ENCODE results near the gene TRIM45.
"Not testable (repeated sequence)": the region's sequence is repeated elsewhere in the genome, so short reads cannot be mapped to it uniquely, and the experiment has no call there.

Gene TRIM45

GRCh38 chr1:117130526-117130925 is 9.0 kb upstream of the TRIM45 start:
- DNase-seq (ENCODE audit: low read depth): no peak

- no peak for DNase-seq (ENCODE audit: low read depth)
Observed at GRCh38 chr1:117128323-117129079, 7.0 kb upstream of the TRIM45 start.

GRCh38 chr1:117127795-117128194 is 6.2 kb upstream of the TRIM45 start:
- DNase-seq (ENCODE audit: low read depth): no peak

GRCh38 chr1:117124661-117125060 is 3.1 kb upstream of the TRIM45 start:
- no peak for DNase-seq (ENCODE audit: low read depth)

GRCh38 chr1:117123274-117123673 is 1.7 kb upstream of the TRIM45 start:
- DNase-seq (ENCODE audit: low read depth): no peak

GRCh38 chr1:117122330-117123025 is 929 bp upstream of the TRIM45 start:
- DNase-seq (ENCODE audit: low read depth): no peak

- no peak for DNase-seq (ENCODE audit: low read depth)
Observed at GRCh38 chr1:117120774-117121588, 568 bp downstream of the TRIM45 start.

- not testable (repeated sequence) for DNase-seq (ENCODE audit: low read depth)
Observed at GRCh38 chr1:117119144-117119543, 2.4 kb downstream of the TRIM45 start.

- DNase-seq (ENCODE audit: low read depth): no peak
Observed at GRCh38 chr1:117118137-117118536, 3.4 kb downstream of the TRIM45 start.

- DNase-seq (ENCODE audit: low read depth): no peak
Observed at GRCh38 chr1:117117697-117118096, 3.9 kb downstream of the TRIM45 start.

GRCh38 chr1:117116784-117117130 is 4.8 kb downstream of the TRIM45 start:
- no peak for DNase-seq (ENCODE audit: low read depth)

- DNase-seq (ENCODE audit: low read depth): no peak
Observed at GRCh38 chr1:117116090-117116783, 5.3 kb downstream of the TRIM45 start.

GRCh38 chr1:117114877-117115276 is 6.7 kb downstream of the TRIM45 start:
- DNase-seq (ENCODE audit: low read depth): no peak

- DNase-seq (ENCODE audit: low read depth): no peak
Observed at GRCh38 chr1:117113199-117113598, 8.3 kb downstream of the TRIM45 start.

- no peak for DNase-seq (ENCODE audit: low read depth)
Observed at GRCh38 chr1:117112047-117112717, 9.4 kb downstream of the TRIM45 start.

GRCh38 chr1:117110774-117111173 is 10.8 kb downstream of the TRIM45 start:
- DNase-seq (ENCODE audit: low read depth): no peak

- no peak for DNase-seq (ENCODE audit: low read depth)
Observed at GRCh38 chr1:117107364-117107763, 14.2 kb downstream of the TRIM45 start.

GRCh38 chr1:117106478-117106877 is 15.1 kb downstream of the TRIM45 start:
- no peak for DNase-seq (ENCODE audit: low read depth)

GRCh38 chr1:117105722-117106121 is 15.8 kb downstream of the TRIM45 start:
- DNase-seq (ENCODE audit: low read depth): no peak

- DNase-seq (ENCODE audit: low read depth): no peak
Observed at GRCh38 chr1:117104986-117105385, 16.6 kb downstream of the TRIM45 start.

- DNase-seq (ENCODE audit: low read depth): not testable (repeated sequence)
Observed at GRCh38 chr1:117101858-117102257, 19.7 kb downstream of the TRIM45 start.

- DNase-seq (ENCODE audit: low read depth): no peak
Observed at GRCh38 chr1:117101334-117101733, 20.2 kb downstream of the TRIM45 start.
